ENCODE measurements around the gene NOA1.

DNA sequence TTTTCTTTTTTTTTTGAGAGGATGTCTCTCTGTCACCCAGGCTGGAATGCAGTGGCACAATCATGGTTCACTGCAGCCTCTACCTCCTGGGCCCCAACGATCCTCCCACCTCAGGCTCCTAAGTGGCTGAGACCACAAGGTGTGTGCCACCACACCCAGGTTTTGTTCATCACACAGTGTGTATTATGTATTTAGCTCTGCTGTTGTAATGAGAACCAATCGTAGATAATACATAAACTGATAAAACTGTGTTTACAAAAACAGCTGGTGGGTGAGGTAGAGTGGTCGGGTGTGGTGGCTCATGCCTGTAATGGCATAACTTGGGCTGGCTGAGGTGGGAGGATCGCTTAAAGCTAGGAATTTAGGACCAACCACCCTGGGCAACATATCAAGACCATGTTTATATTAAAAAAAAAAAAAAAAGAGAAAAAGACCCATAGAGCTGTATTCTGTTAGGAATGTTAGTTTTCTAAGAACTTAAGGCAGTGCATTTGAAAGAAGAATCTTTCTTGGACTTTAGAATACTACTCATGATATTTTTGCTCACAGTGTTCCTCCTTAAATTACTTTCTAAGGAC, 36.2 kb upstream of the NOA1 start:
- TF ChIP-seq, protein P1, sequence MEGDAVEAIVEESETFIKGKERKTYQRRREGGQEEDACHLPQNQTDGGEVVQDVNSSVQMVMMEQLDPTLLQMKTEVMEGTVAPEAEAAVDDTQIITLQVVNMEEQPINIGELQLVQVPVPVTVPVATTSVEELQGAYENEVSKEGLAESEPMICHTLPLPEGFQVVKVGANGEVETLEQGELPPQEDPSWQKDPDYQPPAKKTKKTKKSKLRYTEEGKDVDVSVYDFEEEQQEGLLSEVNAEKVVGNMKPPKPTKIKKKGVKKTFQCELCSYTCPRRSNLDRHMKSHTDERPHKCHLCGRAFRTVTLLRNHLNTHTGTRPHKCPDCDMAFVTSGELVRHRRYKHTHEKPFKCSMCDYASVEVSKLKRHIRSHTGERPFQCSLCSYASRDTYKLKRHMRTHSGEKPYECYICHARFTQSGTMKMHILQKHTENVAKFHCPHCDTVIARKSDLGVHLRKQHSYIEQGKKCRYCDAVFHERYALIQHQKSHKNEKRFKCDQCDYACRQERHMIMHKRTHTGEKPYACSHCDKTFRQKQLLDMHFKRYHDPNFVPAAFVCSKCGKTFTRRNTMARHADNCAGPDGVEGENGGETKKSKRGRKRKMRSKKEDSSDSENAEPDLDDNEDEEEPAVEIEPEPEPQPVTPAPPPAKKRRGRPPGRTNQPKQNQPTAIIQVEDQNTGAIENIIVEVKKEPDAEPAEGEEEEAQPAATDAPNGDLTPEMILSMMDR (IDR thresholded peaks at IDR 0.05), result no peak
- TF ChIP-seq EZH2 (IDR thresholded peaks at IDR 0.05) (no peak), EZH2phosphoT487 (IDR thresholded peaks at IDR 0.05) (no peak)
